ENCODE data around the gene KATNAL1. TPM values are rescaled to one million over a fixed set of nuclear protein-coding genes. Genes with fewer than 3 reads are reported as not detected.
"Not testable (repeated sequence)": the region's sequence is repeated elsewhere in the genome, so short reads cannot be mapped to it uniquely, and the experiment has no call there.

The KATNAL1 gene
- total RNA-seq, 1 donor from 2014 or later, result 46.9 TPM

DNA sequence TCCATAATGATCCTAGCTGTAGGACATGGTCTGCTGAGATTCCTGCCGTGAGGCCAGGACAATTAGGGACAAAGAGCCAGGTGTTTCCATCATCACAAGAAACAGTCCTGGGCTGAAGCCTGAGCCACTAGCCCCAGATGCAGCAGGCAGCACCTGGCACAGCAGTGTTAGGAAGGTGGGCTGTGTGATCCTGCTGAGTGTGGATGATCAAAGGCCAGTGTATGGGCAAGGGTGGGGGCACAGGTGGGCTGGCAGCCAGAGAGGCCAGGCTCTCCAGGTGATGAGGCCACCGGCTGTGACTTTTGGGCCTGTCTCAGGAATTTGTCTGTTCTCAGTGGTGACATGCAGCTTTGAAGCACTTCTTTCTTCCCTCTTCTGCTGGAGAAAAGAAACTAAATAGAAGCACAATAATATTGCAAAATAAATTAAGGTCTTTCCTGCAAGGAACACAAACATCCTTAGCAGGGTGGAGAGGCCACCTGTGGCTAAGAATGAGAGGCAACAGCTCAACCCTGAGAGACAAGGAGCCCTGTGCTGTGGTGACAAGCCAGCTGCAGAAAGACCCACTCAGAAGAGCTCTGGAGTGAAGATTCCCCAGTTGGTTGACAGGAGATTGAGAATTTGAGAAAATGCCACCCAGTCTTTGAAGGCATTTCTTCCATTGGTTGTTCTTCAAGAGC, 127.6 kb downstream of the KATNAL1 start:
- no peak overlapping the region for H3K4me3 ChIP-seq
- H3K9me3 ChIP-seq (replicated peaks), result no peaks in the 10 kb centered on the region
- intact Hi-C loops (cut with micrococcal nuclease), result no loop called here
- no peaks in the 10 kb centered on the region for H3K36me3 ChIP-seq
- no peak overlapping the region for H3K27ac ChIP-seq (replicated peaks)
- H3K27me3 ChIP-seq (ENCODE audit: low read depth), result no peaks in the 10 kb centered on the region
- TF ChIP-seq, protein P1, sequence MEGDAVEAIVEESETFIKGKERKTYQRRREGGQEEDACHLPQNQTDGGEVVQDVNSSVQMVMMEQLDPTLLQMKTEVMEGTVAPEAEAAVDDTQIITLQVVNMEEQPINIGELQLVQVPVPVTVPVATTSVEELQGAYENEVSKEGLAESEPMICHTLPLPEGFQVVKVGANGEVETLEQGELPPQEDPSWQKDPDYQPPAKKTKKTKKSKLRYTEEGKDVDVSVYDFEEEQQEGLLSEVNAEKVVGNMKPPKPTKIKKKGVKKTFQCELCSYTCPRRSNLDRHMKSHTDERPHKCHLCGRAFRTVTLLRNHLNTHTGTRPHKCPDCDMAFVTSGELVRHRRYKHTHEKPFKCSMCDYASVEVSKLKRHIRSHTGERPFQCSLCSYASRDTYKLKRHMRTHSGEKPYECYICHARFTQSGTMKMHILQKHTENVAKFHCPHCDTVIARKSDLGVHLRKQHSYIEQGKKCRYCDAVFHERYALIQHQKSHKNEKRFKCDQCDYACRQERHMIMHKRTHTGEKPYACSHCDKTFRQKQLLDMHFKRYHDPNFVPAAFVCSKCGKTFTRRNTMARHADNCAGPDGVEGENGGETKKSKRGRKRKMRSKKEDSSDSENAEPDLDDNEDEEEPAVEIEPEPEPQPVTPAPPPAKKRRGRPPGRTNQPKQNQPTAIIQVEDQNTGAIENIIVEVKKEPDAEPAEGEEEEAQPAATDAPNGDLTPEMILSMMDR (IDR thresholded peaks at IDR 0.05; ENCODE audit: borderline replicate concordance), result no peak
- H3K4me1 ChIP-seq, result no peaks in the 10 kb centered on the region
- no peak for DNase-seq

DNA sequence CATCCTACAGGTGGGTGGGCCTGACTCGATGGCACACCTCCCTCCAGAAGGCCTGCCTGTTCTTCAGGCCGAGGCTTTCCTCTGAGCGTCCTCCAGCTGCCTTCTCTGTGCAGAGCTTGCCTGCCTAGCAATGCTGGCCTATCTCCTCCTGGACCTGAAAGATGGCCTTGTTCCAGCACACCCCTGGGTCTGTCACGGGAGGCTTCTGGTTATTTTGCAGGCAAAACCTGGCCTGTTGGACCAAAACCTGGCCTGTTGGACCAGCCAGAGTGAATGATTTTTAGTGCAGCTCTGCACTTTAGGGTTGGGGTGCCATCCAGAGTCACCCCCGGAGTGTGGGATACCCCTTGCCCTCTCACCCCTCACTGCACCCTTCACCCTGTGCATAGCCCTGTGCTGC, 128.4 kb downstream of the KATNAL1 start:
- Histone ChIP-seq H3K4me1 (no peaks in the 10 kb centered on the region), H3K4me3 (no peak overlapping the region), H3K27me3 (ENCODE audit: low read depth) (no peaks in the 10 kb centered on the region), H3K27ac (replicated peaks) (no peak overlapping the region), H3K9me3 (replicated peaks) (no peaks in the 10 kb centered on the region), H3K36me3 (no peaks in the 10 kb centered on the region)
- no peak for DNase-seq
- intact Hi-C loops (cut with micrococcal nuclease), result no loop called here
- TF ChIP-seq, protein P1 (IDR thresholded peaks at IDR 0.05; ENCODE audit: borderline replicate concordance), result no peak

DNA sequence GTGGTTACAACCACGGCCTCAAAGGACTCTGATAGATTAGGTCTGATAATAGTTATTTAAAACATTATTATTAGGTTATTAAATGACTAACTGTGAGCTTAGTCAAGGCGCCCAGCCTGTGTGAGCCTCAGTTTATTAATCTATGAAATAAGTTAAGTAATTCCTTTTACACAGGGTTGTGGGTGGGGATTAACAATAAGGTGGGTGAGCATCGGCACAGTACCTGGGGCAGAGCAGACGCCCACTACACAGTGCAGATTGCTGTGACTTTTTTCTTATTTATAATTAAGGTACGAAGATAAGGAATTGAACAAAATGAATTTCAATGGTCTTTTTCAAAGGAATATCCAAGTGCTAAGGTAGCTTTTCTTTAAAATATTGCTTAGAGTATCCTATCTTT, 132.2 kb downstream of the KATNAL1 start:
- H3K4me1 ChIP-seq, result no peaks in the 10 kb centered on the region
- no peaks in the 10 kb centered on the region for H3K36me3 ChIP-seq
- no peak overlapping the region for H3K4me3 ChIP-seq
- no peaks in the 10 kb centered on the region for H3K27me3 ChIP-seq (ENCODE audit: low read depth)
- H3K27ac ChIP-seq (replicated peaks), result no peak overlapping the region
- no peaks in the 10 kb centered on the region for H3K9me3 ChIP-seq (replicated peaks)
- intact Hi-C loops (cut with micrococcal nuclease), result no loop called here
- TF ChIP-seq, protein P1 (IDR thresholded peaks at IDR 0.05; ENCODE audit: borderline replicate concordance), result no peak
- DNase-seq, result no peak

DNA sequence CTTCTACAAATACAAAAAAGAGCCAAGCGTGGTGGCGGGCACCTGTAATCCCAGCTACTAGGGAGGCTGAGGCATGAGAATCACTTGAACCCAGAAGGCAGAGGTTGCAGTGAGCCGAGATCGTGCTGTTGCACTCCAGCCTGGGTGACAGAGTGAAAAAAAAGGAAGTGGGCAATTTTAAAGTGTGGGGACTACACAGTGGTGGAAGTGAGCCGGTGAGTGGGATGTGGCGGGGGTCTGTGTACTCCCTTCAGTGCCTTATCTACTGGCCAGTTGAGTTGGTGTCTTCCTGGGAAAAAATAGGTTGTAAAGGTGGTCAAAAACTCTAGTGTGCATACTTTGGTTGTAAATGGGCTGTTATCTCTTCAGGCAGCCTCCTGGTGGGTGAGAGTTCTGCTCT, 133.1 kb downstream of the KATNAL1 start:
- H3K27me3 ChIP-seq (ENCODE audit: low read depth); DNase-seq; H3K27ac ChIP-seq (replicated peaks); H3K4me1 ChIP-seq; H3K9me3 ChIP-seq (replicated peaks); intact Hi-C loops (cut with micrococcal nuclease); H3K36me3 ChIP-seq; H3K4me3 ChIP-seq: not testable (repeated sequence)

DNA sequence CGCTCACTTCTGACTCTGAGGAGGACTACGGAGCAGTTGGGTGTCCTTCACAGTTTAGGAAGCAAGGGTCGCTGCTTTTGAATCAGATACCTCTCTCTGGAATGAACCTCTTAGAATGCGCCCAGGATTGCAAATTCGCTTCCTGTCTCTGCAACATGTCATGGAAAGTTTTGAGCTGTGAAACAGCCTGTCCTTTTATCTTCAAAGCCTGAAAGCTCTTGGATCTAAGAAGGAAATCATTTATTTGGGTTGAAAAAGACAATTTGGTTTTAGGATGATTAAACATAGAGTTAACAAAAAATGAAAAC, 134.1 kb downstream of the KATNAL1 start:
- TF ChIP-seq, protein P1 (IDR thresholded peaks at IDR 0.05; ENCODE audit: borderline replicate concordance), result no peak
- no peaks in the 10 kb centered on the region for H3K4me1 ChIP-seq
- no peak overlapping the region for H3K4me3 ChIP-seq
- H3K27me3 ChIP-seq (ENCODE audit: low read depth), result no peaks in the 10 kb centered on the region
- H3K9me3 ChIP-seq (replicated peaks), result no peaks in the 10 kb centered on the region
- no peaks in the 10 kb centered on the region for H3K36me3 ChIP-seq
- no peak for DNase-seq
- H3K27ac ChIP-seq (replicated peaks), result no peak overlapping the region
- intact Hi-C loops (cut with micrococcal nuclease), result no loop called here

DNA sequence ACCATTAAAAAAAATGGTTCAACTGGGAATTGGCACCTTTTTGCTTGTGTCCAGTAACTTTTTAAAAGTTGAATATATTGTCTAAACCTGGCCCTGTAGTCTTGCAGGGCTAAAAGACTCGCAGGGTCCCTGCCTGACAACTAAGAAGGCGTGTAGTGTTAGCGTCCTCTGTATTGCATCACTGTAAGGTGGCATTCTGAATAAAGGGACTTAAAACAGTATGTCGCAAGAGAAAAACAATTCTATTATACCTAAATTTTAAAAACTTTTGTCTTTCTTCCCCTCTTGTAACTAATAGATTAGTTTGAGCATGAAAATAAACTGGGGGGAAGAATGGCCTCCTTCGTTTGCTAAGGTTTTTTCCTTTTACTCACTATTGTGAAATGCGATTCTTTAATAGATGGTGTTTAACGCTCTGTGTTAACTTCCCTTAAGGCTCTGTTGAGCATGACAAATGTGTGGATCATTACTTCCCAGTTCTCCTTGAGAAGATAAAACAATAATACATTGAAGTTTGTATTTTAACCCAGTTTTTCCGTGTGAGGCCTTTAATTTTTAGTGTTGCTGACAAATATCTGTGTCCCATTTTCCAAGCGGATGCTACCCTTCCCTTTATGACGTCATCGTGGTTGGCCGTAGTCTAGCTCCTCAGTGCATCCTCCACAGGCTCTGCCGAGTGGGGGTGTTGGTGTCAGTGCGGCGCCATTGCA, 134.6 kb downstream of the KATNAL1 start:
- no peaks in the 10 kb centered on the region for H3K4me1 ChIP-seq
- H3K36me3 ChIP-seq, result no peaks in the 10 kb centered on the region
- intact Hi-C loops (cut with micrococcal nuclease), result no loop called here
- H3K9me3 ChIP-seq (replicated peaks), result no peaks in the 10 kb centered on the region
- no peak overlapping the region for H3K4me3 ChIP-seq
- H3K27me3 ChIP-seq (ENCODE audit: low read depth), result no peaks in the 10 kb centered on the region
- no peak for DNase-seq
- H3K27ac ChIP-seq (replicated peaks), result no peak overlapping the region
- TF ChIP-seq, protein P1 (IDR thresholded peaks at IDR 0.05; ENCODE audit: borderline replicate concordance), result no peak

Data from left ventricle myocardium inferior (tissue), 1 donor.